HG03175 (cell line): ENCODE data around the gene PDE6B.
"Not testable (repeated sequence)": the region's sequence is repeated elsewhere in the genome, so short reads cannot be mapped to it uniquely, and the experiment has no call there.

Experiments
- ATAC-seq: cut with Tn5 transposase; IDR thresholded peaks from one replicate; pipeline ENCODE4 v1.9.1; 2021; ENCODE audit warnings: mild to moderate bottlenecking, moderate library complexity; ENCODE audit not compliant: unreplicated experiment

Gene PDE6B

GRCh38 chr4:624705-625590 lies at the start of gene PDE6B:
Gene PDE6B (plus strand): TSS chr4:625573. CDS start chr4:625627, 54 bp downstream.
- ATAC-seq, result no peak

- ATAC-seq, result no peak
Measured at GRCh38 chr4:576245-576821, 49.0 kb upstream of the PDE6B start, which contains the start of gene TMEM271. Gene TMEM271 (minus strand): TSS chr4:576295. CDS start chr4:576062, 233 bp downstream.

- ATAC-seq, result no peak
Measured at GRCh38 chr4:576991-577498, 48.3 kb upstream of the PDE6B start.

GRCh38 chr4:577499-578450 lies 47.6 kb upstream of the PDE6B start:
- ATAC-seq, result no peak

GRCh38 chr4:578451-579443 lies 46.6 kb upstream of the PDE6B start:
- no peak for ATAC-seq

- no peak for ATAC-seq
Measured at GRCh38 chr4:579543-580175, 45.7 kb upstream of the PDE6B start.

GRCh38 chr4:581181-581580 lies 44.2 kb upstream of the PDE6B start:
- ATAC-seq, result no peak

- ATAC-seq, result no peak
Measured at GRCh38 chr4:581753-582361, 43.5 kb upstream of the PDE6B start.

GRCh38 chr4:583820-584219 lies 41.6 kb upstream of the PDE6B start:
- no peak for ATAC-seq

- no peak for ATAC-seq
Measured at GRCh38 chr4:587671-588350, 37.6 kb upstream of the PDE6B start.

GRCh38 chr4:588351-588849 lies 37.0 kb upstream of the PDE6B start:
- no peak for ATAC-seq

GRCh38 chr4:589219-589963 lies 36.0 kb upstream of the PDE6B start:
- no peak for ATAC-seq

GRCh38 chr4:590313-590841 lies 35.0 kb upstream of the PDE6B start:
- ATAC-seq, result no peak

- ATAC-seq, result not testable (repeated sequence)
Measured at GRCh38 chr4:592178-592577, 33.2 kb upstream of the PDE6B start.

- ATAC-seq, result no peak
Measured at GRCh38 chr4:592825-593520, 32.4 kb upstream of the PDE6B start.

GRCh38 chr4:598925-599324 lies 26.4 kb upstream of the PDE6B start:
- no peak for ATAC-seq

GRCh38 chr4:600166-600565 lies 25.2 kb upstream of the PDE6B start:
- ATAC-seq, result no peak
